ENCODE results near the gene TMEM119. TPM values are rescaled to one million over a fixed set of nuclear protein-coding genes. Genes with fewer than 3 reads are reported as not detected.

The TMEM119 gene
- total and polyA plus RNA-seq, 2 of the 4 experiments (the other 2 are of a cell fraction) = 8.1 to 9.2 TPM

DNA sequence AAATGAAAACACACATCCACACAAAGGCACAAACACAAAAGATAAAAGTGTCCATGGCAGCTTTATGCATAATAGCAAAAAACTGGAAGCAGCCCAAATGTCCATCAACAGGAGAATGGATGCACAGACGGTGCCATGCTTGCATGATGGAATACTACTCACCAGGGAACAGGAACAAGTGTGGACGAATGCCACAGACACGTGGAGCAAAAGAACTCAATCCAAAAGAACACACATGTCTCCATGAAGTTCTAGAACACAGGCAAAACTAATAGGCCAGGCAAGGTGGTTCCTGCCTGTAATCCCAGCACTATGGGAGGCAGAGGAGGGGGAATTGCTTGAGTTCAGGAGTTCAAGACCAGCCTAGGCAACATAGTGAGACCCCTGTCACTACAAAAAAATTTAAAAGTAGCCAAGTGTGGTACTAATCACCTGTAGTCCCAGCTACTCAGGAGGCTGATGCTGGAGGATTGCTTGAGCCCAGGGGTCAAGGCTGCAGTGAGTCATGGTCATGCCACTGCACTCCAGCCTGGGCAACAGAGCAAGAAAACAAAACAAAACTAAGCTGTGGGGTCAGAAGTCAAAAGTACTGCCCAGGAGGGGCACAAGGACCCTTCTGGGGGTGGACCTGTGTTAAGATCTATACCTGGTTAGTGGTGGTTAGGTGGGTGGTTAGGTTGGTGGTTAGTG lies 7.3 kb upstream of the TMEM119 start:
- in situ Hi-C loops (cut with MboI; ENCODE audit: low sequenced_read_pairs) = no loop called here
- no peak overlapping the region for H3K27ac ChIP-seq (ENCODE audit: insufficient read depth, low read length)

More for the DNA sequence above, 7.3 kb upstream of the TMEM119 start:
- intact Hi-C loops (cut with micrococcal nuclease) (no loop called here), dilution Hi-C loops (cut with HindIII; ENCODE audit: low sequenced_read_pairs, unreplicated experiment) (no loop called here)
- no peak overlapping the region for H4K5ac ChIP-seq (ENCODE audit: low read depth, low read length)
- H3K9me3 ChIP-seq (ENCODE audit: control insufficient read depth, insufficient read depth, low read length) = no peaks in the 10 kb centered on the region
- DNase-seq = no peak
- no peak overlapping the region for H4K91ac ChIP-seq (ENCODE audit: insufficient read depth, low read depth, low read length)
- BruUV-seq (replicated peaks) = no TSS peak
- no peak overlapping the region for H3K4me3 ChIP-seq (ENCODE audit: insufficient read depth, low read depth, low read length)
- no peaks in the 10 kb centered on the region for H3K79me1 ChIP-seq (ENCODE audit: low read depth in 1 of 2, low read length in 2 of 2)
- ATAC-seq (ENCODE audit: low read depth) = no peak
- no peak for TF ChIP-seq CEBPB (IDR thresholded peaks at IDR 0.05; ENCODE audit: low read depth, low read length)
- no peak for TF ChIP-seq CHD1 (IDR thresholded peaks at IDR 0.05; ENCODE audit: low read depth, low read length)
- no peak for TF ChIP-seq SMC3 (IDR thresholded peaks at IDR 0.05; ENCODE audit: low read depth, low read length)
- no peak for TF ChIP-seq RAD21 (IDR thresholded peaks at IDR 0.05; ENCODE audit: low read length)
- no peak for TF ChIP-seq MXI1 (IDR thresholded peaks at IDR 0.05; ENCODE audit: borderline replicate concordance, low read depth, low read length)
- TF ChIP-seq BHLHE40 (IDR thresholded peaks at IDR 0.05; ENCODE audit: low read depth, low read length) = no peak
- TF ChIP-seq, protein P1, sequence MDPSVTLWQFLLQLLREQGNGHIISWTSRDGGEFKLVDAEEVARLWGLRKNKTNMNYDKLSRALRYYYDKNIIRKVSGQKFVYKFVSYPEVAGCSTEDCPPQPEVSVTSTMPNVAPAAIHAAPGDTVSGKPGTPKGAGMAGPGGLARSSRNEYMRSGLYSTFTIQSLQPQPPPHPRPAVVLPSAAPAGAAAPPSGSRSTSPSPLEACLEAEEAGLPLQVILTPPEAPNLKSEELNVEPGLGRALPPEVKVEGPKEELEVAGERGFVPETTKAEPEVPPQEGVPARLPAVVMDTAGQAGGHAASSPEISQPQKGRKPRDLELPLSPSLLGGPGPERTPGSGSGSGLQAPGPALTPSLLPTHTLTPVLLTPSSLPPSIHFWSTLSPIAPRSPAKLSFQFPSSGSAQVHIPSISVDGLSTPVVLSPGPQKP (IDR thresholded peaks at IDR 0.05; ENCODE audit: borderline replicate concordance, low read depth, low read length) = no peak
- TF ChIP-seq MAZ (IDR thresholded peaks at IDR 0.05; ENCODE audit: borderline replicate concordance, low read depth, low read length) = no peak
- TF ChIP-seq, protein P2, sequence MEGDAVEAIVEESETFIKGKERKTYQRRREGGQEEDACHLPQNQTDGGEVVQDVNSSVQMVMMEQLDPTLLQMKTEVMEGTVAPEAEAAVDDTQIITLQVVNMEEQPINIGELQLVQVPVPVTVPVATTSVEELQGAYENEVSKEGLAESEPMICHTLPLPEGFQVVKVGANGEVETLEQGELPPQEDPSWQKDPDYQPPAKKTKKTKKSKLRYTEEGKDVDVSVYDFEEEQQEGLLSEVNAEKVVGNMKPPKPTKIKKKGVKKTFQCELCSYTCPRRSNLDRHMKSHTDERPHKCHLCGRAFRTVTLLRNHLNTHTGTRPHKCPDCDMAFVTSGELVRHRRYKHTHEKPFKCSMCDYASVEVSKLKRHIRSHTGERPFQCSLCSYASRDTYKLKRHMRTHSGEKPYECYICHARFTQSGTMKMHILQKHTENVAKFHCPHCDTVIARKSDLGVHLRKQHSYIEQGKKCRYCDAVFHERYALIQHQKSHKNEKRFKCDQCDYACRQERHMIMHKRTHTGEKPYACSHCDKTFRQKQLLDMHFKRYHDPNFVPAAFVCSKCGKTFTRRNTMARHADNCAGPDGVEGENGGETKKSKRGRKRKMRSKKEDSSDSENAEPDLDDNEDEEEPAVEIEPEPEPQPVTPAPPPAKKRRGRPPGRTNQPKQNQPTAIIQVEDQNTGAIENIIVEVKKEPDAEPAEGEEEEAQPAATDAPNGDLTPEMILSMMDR (conservative IDR thresholded peaks at IDR 0.05; ENCODE audit: low read depth, low read length) = no peak
- H3K4me2 ChIP-seq (ENCODE audit: low read depth, low read length) = no peak overlapping the region
- H4K8ac ChIP-seq (ENCODE audit: low read depth in 2 of 2, low read length in 2 of 2) = no peak overlapping the region
- H3K14ac ChIP-seq (replicated peaks; ENCODE audit: low read depth, low read length) = no peak overlapping the region
- WGBS, 2 experiments (ENCODE audit: extremely low coverage in 2 of 2, insufficient read length in 1 of 2) = 60% methylated on average over 1 of the region's 3 CpGs; no CpG with 5 or more reads in 1 of the 2 experiments
- ChIA-PET CTCF (interaction anchor here (0.6 kb wide), 2 partner anchors 218 to 734 kb away, joined by 3 read pairs; no protein-coding TSS in a partner anchor), POLR2A (ENCODE audit: unreplicated experiment) (no interaction called here)
- no peak overlapping the region for H2BK120ac ChIP-seq (ENCODE audit: low read depth, low read length)
- H2AK5ac ChIP-seq (ENCODE audit: low read depth, low read length) = peak overlapping the region; percentile 13
- H2BK20ac ChIP-seq (ENCODE audit: low read depth, low read length) = no peak overlapping the region
- H2AFZ ChIP-seq (replicated peaks; ENCODE audit: low read length, poor library complexity) = no peak overlapping the region
- no peak overlapping the region for H3K18ac ChIP-seq (ENCODE audit: low read depth, low read length)
- H3K36me3 ChIP-seq (ENCODE audit: control insufficient read depth, insufficient read depth, low read length) = no peaks in the 10 kb centered on the region
- no peaks in the 10 kb centered on the region for H3K27me3 ChIP-seq (ENCODE audit: control insufficient read depth, insufficient read depth, low read length)
- no peak overlapping the region for H2BK5ac ChIP-seq (ENCODE audit: low read depth, low read length, poor library complexity, severe bottlenecking)
- no peak overlapping the region; the same call in 1 of the 2 replicates for H3K23ac ChIP-seq (ENCODE audit: low read depth, low read length)
- H3K9me1 ChIP-seq (ENCODE audit: insufficient read depth, low read length) = no peaks in the 10 kb centered on the region
- peaks cover 12% of the 10 kb centered on the region for H3K4me1 ChIP-seq (ENCODE audit: control insufficient read depth, insufficient read depth, low read length)
- no peak overlapping the region for H3K9ac ChIP-seq (ENCODE audit: low read depth, low read length)
- no peaks in the 10 kb centered on the region for H4K20me1 ChIP-seq (ENCODE audit: insufficient read depth, low read length)
- peak overlapping the region; percentile 27; the same call in 1 of the 3 replicates for H2BK15ac ChIP-seq (ENCODE audit: low read depth, low read length)
- no peak overlapping the region for H2AK9ac ChIP-seq (replicated peaks; ENCODE audit: low read depth, low read length, poor library complexity)
- H3K56ac ChIP-seq (ENCODE audit: extremely low read depth, insufficient read depth, low read length) = no peak overlapping the region
- H3K4ac ChIP-seq (ENCODE audit: low read depth, low read length) = no peak overlapping the region

Measured in IMR-90 (cell line).